KOPT-K1 (cell line): ENCODE data around the gene BICD2.

Experiments
- H3K27ac ChIP-seq: fragments of 200-600 bp; sonication (generic); 2 replicates; pipeline ENCODE4 v1.5.1; 2016; ENCODE audit warnings: antibody characterized with exemption, mild to moderate bottlenecking, low read depth, low read length; ENCODE audit not compliant: poor library complexity, severe bottlenecking
- H3K36me3 ChIP-seq: fragments of 200-600 bp; sonication (generic); 2 replicates; pipeline ENCODE4 v1.5.1; 2017; ENCODE audit warnings: antibody characterized with exemption, mild to moderate bottlenecking, low read length, moderate library complexity; ENCODE audit not compliant: insufficient read depth
- H3K9me3 ChIP-seq: fragments of 200-600 bp; sonication (generic); 2 replicates; pipeline ENCODE4 v1.5.1; 2017; ENCODE audit warnings: antibody characterized with exemption, low read length, mild to moderate bottlenecking; ENCODE audit not compliant: insufficient read depth, poor library complexity, severe bottlenecking

The BICD2 gene

GRCh38 chr9:92746567-92747458 lies 17.8 kb downstream of the BICD2 start:
- H3K27ac ChIP-seq: no peak overlapping the region
- no peaks in the 10 kb centered on the region for H3K9me3 ChIP-seq
- no peaks in the 10 kb centered on the region for H3K36me3 ChIP-seq

- no peak overlapping the region for H3K27ac ChIP-seq
- no peaks in the 10 kb centered on the region for H3K36me3 ChIP-seq
- H3K9me3 ChIP-seq: no peaks in the 10 kb centered on the region
These were observed 18.8 kb downstream of the BICD2 start for GRCh38 chr9:92745881-92746280.

GRCh38 chr9:92745331-92745730 lies 19.3 kb downstream of the BICD2 start:
- Histone ChIP-seq H3K27ac (no peak overlapping the region), H3K36me3 (no peaks in the 10 kb centered on the region), H3K9me3 (no peaks in the 10 kb centered on the region)

- Histone ChIP-seq H3K27ac (no peak overlapping the region), H3K36me3 (no peaks in the 10 kb centered on the region), H3K9me3 (no peaks in the 10 kb centered on the region)
These were observed 23.7 kb downstream of the BICD2 start for GRCh38 chr9:92740969-92741368.

- no peak overlapping the region for H3K27ac ChIP-seq
- H3K36me3 ChIP-seq: no peaks in the 10 kb centered on the region
- no peaks in the 10 kb centered on the region for H3K9me3 ChIP-seq
These were observed 24.1 kb downstream of the BICD2 start for GRCh38 chr9:92740446-92740961.

GRCh38 chr9:92740009-92740408 lies 24.6 kb downstream of the BICD2 start:
- H3K9me3 ChIP-seq: no peaks in the 10 kb centered on the region
- no peaks in the 10 kb centered on the region for H3K36me3 ChIP-seq
- no peak overlapping the region for H3K27ac ChIP-seq

GRCh38 chr9:92739346-92739970 lies 25.2 kb downstream of the BICD2 start:
- H3K27ac ChIP-seq: no peak overlapping the region
- no peaks in the 10 kb centered on the region for H3K9me3 ChIP-seq
- no peaks in the 10 kb centered on the region for H3K36me3 ChIP-seq

GRCh38 chr9:92738661-92739081 lies 26.0 kb downstream of the BICD2 start:
- Histone ChIP-seq H3K36me3 (no peaks in the 10 kb centered on the region), H3K27ac (no peak overlapping the region), H3K9me3 (no peaks in the 10 kb centered on the region)

GRCh38 chr9:92737611-92738299 lies 26.9 kb downstream of the BICD2 start:
- H3K36me3 ChIP-seq: no peaks in the 10 kb centered on the region
- H3K27ac ChIP-seq: no peak overlapping the region
- H3K9me3 ChIP-seq: no peaks in the 10 kb centered on the region

- Histone ChIP-seq H3K27ac (no peak overlapping the region), H3K9me3 (no peaks in the 10 kb centered on the region), H3K36me3 (no peaks in the 10 kb centered on the region)
These were observed 27.4 kb downstream of the BICD2 start for GRCh38 chr9:92737216-92737606.

GRCh38 chr9:92736563-92737215 lies 27.9 kb downstream of the BICD2 start:
- H3K27ac ChIP-seq: no peak overlapping the region
- no peaks in the 10 kb centered on the region for H3K9me3 ChIP-seq
- H3K36me3 ChIP-seq: no peaks in the 10 kb centered on the region

GRCh38 chr9:92735636-92736562 lies 28.7 kb downstream of the BICD2 start:
- Histone ChIP-seq H3K36me3 (no peaks in the 10 kb centered on the region), H3K27ac (no peak overlapping the region), H3K9me3 (no peaks in the 10 kb centered on the region)

- Histone ChIP-seq H3K36me3 (no peaks in the 10 kb centered on the region), H3K27ac (no peak overlapping the region)
These were observed 29.6 kb downstream of the BICD2 start for GRCh38 chr9:92734931-92735635.

More at GRCh38 chr9:92734931-92735635, 29.6 kb downstream of the BICD2 start:
- H3K9me3 ChIP-seq: no peaks in the 10 kb centered on the region
